Measurements from ENCODE around the gene DTNB.
"Not testable (repeated sequence)": the region's sequence is repeated elsewhere in the genome, so short reads cannot be mapped to it uniquely, and the experiment has no call there.

DNA sequence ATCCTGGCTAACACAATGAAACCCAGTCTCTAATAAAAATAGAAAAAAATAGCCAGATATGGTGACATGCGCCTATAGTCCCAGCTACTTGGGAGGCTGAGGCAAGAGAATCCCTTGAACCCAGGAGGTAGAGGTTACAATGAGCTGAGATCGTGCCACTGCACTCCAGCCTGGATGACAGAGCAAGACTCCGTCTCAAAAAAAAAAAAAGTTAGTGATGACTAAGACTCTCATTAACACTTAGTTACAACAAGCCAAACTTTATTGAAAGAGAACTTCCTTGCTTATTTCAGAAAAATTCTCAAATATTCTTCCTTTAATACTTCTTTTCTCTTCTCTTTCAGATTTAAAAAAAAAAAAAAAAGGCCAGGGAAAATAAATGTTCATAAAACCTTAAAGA is 7.9 kb downstream of the DTNB start:
- not testable (repeated sequence) for TF ChIP-seq TAF1 (IDR thresholded peaks at IDR 0.05; ENCODE audit: low read depth); CTCF (IDR thresholded peaks at IDR 0.05; ENCODE audit: poor library complexity, severe bottlenecking); EP300 (conservative IDR thresholded peaks at IDR 0.05; ENCODE audit: poor library complexity, severe bottlenecking); EZH2 (IDR thresholded peaks at IDR 0.05; ENCODE audit: borderline replicate concordance, insufficient read depth, low read length, poor library complexity, severe bottlenecking); MXI1 (conservative IDR thresholded peaks at IDR 0.05; ENCODE audit: poor library complexity, severe bottlenecking); POLR2AphosphoS5 (IDR thresholded peaks at IDR 0.05); RAD21 (conservative IDR thresholded peaks at IDR 0.05)
- TF ChIP-seq, protein P1, sequence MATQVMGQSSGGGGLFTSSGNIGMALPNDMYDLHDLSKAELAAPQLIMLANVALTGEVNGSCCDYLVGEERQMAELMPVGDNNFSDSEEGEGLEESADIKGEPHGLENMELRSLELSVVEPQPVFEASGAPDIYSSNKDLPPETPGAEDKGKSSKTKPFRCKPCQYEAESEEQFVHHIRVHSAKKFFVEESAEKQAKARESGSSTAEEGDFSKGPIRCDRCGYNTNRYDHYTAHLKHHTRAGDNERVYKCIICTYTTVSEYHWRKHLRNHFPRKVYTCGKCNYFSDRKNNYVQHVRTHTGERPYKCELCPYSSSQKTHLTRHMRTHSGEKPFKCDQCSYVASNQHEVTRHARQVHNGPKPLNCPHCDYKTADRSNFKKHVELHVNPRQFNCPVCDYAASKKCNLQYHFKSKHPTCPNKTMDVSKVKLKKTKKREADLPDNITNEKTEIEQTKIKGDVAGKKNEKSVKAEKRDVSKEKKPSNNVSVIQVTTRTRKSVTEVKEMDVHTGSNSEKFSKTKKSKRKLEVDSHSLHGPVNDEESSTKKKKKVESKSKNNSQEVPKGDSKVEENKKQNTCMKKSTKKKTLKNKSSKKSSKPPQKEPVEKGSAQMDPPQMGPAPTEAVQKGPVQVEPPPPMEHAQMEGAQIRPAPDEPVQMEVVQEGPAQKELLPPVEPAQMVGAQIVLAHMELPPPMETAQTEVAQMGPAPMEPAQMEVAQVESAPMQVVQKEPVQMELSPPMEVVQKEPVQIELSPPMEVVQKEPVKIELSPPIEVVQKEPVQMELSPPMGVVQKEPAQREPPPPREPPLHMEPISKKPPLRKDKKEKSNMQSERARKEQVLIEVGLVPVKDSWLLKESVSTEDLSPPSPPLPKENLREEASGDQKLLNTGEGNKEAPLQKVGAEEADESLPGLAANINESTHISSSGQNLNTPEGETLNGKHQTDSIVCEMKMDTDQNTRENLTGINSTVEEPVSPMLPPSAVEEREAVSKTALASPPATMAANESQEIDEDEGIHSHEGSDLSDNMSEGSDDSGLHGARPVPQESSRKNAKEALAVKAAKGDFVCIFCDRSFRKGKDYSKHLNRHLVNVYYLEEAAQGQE (IDR thresholded peaks at IDR 0.05; ENCODE audit: borderline replicate concordance), result not testable (repeated sequence)
